GM19351 (cell line): Measurements from ENCODE around the gene FAM98C.

Experiments used
- ATAC-seq: cut with Tn5 transposase; IDR thresholded peaks from one replicate; pipeline ENCODE4 v1.9.1; 2021; ENCODE audit warnings: mild to moderate bottlenecking, moderate library complexity; ENCODE audit not compliant: unreplicated experiment

FAM98C gene

GRCh38 chr19:38377052-38377451 is 25.8 kb upstream of the FAM98C start:
- no peak for ATAC-seq

GRCh38 chr19:38378866-38379265 is 24.0 kb upstream of the FAM98C start:
- ATAC-seq, result no peak

- ATAC-seq, result no peak
Observed at GRCh38 chr19:38381138-38381537, 21.8 kb upstream of the FAM98C start.

- ATAC-seq, result no peak
Observed at GRCh38 chr19:38383184-38383583, 19.7 kb upstream of the FAM98C start.

- ATAC-seq, result no peak
Observed at GRCh38 chr19:38383743-38384142, 19.1 kb upstream of the FAM98C start.

- ATAC-seq, result no peak
Observed at GRCh38 chr19:38384209-38385027, 18.5 kb upstream of the FAM98C start.

- no peak for ATAC-seq
Observed at GRCh38 chr19:38385057-38385803, 17.7 kb upstream of the FAM98C start.

- ATAC-seq, result no peak
Observed at GRCh38 chr19:38385804-38386257, 17.1 kb upstream of the FAM98C start.

- no peak for ATAC-seq
Observed at GRCh38 chr19:38386300-38386970, 16.5 kb upstream of the FAM98C start.

- no peak for ATAC-seq
Observed at GRCh38 chr19:38386971-38387549, 15.8 kb upstream of the FAM98C start.

GRCh38 chr19:38387550-38388348 is 15.1 kb upstream of the FAM98C start, which contains the start of gene GGN:
Gene GGN, minus strand, starts transcription at chr19:38388034. Its CDS starts 773 bp downstream, at chr19:38387261.
- ATAC-seq, result no peak

- ATAC-seq, result no peak
Observed at GRCh38 chr19:38388349-38389100, 14.4 kb upstream of the FAM98C start, which contains the start of gene SPRED3. Gene SPRED3, plus strand, starts transcription at chr19:38388697. Its CDS starts 1,606 bp downstream, at chr19:38390303.

GRCh38 chr19:38389101-38389925 is 13.6 kb upstream of the FAM98C start:
- ATAC-seq, result no peak

GRCh38 chr19:38389957-38390924 is 12.7 kb upstream of the FAM98C start:
- no peak for ATAC-seq

- ATAC-seq, result no peak
Observed at GRCh38 chr19:38391911-38392464, 10.9 kb upstream of the FAM98C start.

GRCh38 chr19:38392707-38393308 is 10.1 kb upstream of the FAM98C start:
- no peak for ATAC-seq

GRCh38 chr19:38394488-38394887 is 8.4 kb upstream of the FAM98C start:
- no peak for ATAC-seq
